Endothelial cell of umbilical vein (primary cell): Measurements from ENCODE around the gene UBR4. TPM values are rescaled to one million over a fixed set of nuclear protein-coding genes. Genes with fewer than 3 reads are reported as not detected.
A peak's percentile ranks its signal among the peaks of the same experiment; 100 is the strongest.
"Not testable (repeated sequence)": the region's sequence is repeated elsewhere in the genome, so short reads cannot be mapped to it uniquely, and the experiment has no call there.

Experiments
- BruUV-seq: library from RNA; stranded (reverse); fragments of 400-500 nt; replicated peaks from 2 replicates; lab custom pipeline; 2021; lab: Mats Ljungman, UMichigan
- CTCF ChIA-PET: fragments of 300-600, 350-600 bp; sonication (Branson Sonifier 250); formaldehyde crosslinking; loops from one replicate; lab custom pipeline; 2021; ENCODE audit warnings: antibody characterized with exemption, inconsistent platforms; lab: Charles Lee
- POLR2A ChIA-PET: fragments of 300-600, 350-600 bp; sonication (Branson Sonifier 250); formaldehyde crosslinking; loops from one replicate; lab custom pipeline; 2021; ENCODE audit warnings: antibody characterized with exemption, inconsistent platforms; lab: Charles Lee
- DNase-seq: peaks from one replicate; pipeline ENCODE4 v3.0.0-alpha.2; 2011; ENCODE audit warnings: low read depth, low spot score
- FAIRE-seq: peaks from 2 replicates; lab custom pipeline; 2011; peaks lifted over from hg19 to GRCh38; lab: Jason Lieb, UNC
- H2AFZ ChIP-seq: 2 replicates; pipeline ENCODE4 v1.6.0; 2012; ENCODE audit warnings: low read depth, low read length, control low read depth, inconsistent platforms
- H3K27ac ChIP-seq: 2 replicates; pipeline ENCODE4 v1.5.1; 2011; ENCODE audit warnings: low read depth, mild to moderate bottlenecking, control low read depth, low read length, moderate library complexity; ENCODE audit not compliant: insufficient read depth
- H3K27me3 ChIP-seq, 2 experiments: 2 replicates each; pipeline versions ENCODE4 v1.6.0 to v1.6.1; 2011; ENCODE audit warnings: low read length in 2 of 2, mixed read lengths in 1 of 2; ENCODE audit not compliant: control insufficient read depth in 2 of 2, insufficient read depth in 2 of 2
- H3K36me3 ChIP-seq, 2 experiments: 2 replicates in 1 of 2; 3 replicates in 1 of 2; pipeline ENCODE4 v1.5.1; 2011; ENCODE audit warnings: low read length in 2 of 2, mild to moderate bottlenecking in 1 of 2, moderate library complexity in 1 of 2; ENCODE audit not compliant: control insufficient read depth in 2 of 2, insufficient read depth in 2 of 2; ENCODE audit errors: extremely low read depth in 1 of 2
- H3K4me1 ChIP-seq: 3 replicates; pipeline ENCODE4 v1.5.1; 2011; ENCODE audit warnings: mild to moderate bottlenecking, low read length; ENCODE audit not compliant: control insufficient read depth, insufficient read depth; ENCODE audit errors: extremely low read depth
- H3K4me2 ChIP-seq: 2 replicates; pipeline ENCODE4 v1.6.1; 2011; ENCODE audit warnings: low read length, control low read depth, mixed read lengths; ENCODE audit not compliant: insufficient read depth
- H3K4me3 ChIP-seq, 3 experiments: fragments of 200-600 bp in 1 of 3; sonication (generic), shearing (Covaris generic) in 1 of 3; replicated peaks in 1 of 3; 2 replicates each; pipeline ENCODE4 v1.5.1; 2011 to 2016; ENCODE audit warnings: control low read depth in 3 of 3, low read length in 3 of 3, mild to moderate bottlenecking in 2 of 3, inconsistent platforms in 1 of 3, low read depth in 1 of 3, moderate library complexity in 1 of 3; ENCODE audit not compliant: insufficient read depth in 1 of 3
- H3K79me2 ChIP-seq: 2 replicates; pipeline ENCODE4 v1.6.0; 2012; ENCODE audit warnings: low read length, inconsistent platforms; ENCODE audit not compliant: control insufficient read depth, insufficient read depth
- H3K9ac ChIP-seq: replicated peaks from 2 replicates; pipeline ENCODE3; 2011; ENCODE audit warnings: low read length, control low read depth; ENCODE audit not compliant: insufficient read depth; ENCODE audit errors: extremely low read depth
- H3K9me1 ChIP-seq: replicated peaks from 3 replicates; pipeline ENCODE4 v1.6.0; 2011; ENCODE audit warnings: mild to moderate bottlenecking, low read length; ENCODE audit not compliant: control insufficient read depth, insufficient read depth; ENCODE audit errors: extremely low read depth
- H3K9me3 ChIP-seq: replicated peaks from 2 replicates; pipeline ENCODE4 v1.5.1; 2012; ENCODE audit warnings: low read length, inconsistent platforms; ENCODE audit not compliant: control insufficient read depth, insufficient read depth
- H4K20me1 ChIP-seq: replicated peaks from 2 replicates; pipeline ENCODE3; 2011; ENCODE audit warnings: mild to moderate bottlenecking, low read length; ENCODE audit not compliant: control insufficient read depth, insufficient read depth; ENCODE audit errors: extremely low read depth
- CTCF ChIP-seq, 2 donors: IDR thresholded peaks; 1 replicate in 1 of 2; 2 replicates in 1 of 2; pipeline ENCODE4 v1.5.1; 2011; ENCODE audit warnings: low read length in 2 of 2, mild to moderate bottlenecking in 2 of 2, moderate library complexity in 2 of 2, control low read depth in 1 of 2, inconsistent platforms in 1 of 2, low read depth in 1 of 2; ENCODE audit not compliant: insufficient read depth in 1 of 2; ENCODE audit errors: extremely low read depth in 1 of 2
- GATA2 ChIP-seq: IDR thresholded peaks from 2 replicates; pipeline ENCODE4 v1.7.0; 2011; ENCODE audit warnings: low read depth, mild to moderate bottlenecking, moderate library complexity, mixed read lengths, low read length; ENCODE audit not compliant: insufficient read length, insufficient read depth
- MYC ChIP-seq: IDR thresholded peaks from one replicate; pipeline ENCODE4 v1.6.1; 2011; ENCODE audit warnings: mild to moderate bottlenecking, low read depth, low read length
- POLR2A ChIP-seq: IDR thresholded peaks from 2 replicates; pipeline ENCODE4 v1.6.1; 2012; ENCODE audit warnings: low read depth, mild to moderate bottlenecking, control low read depth, low read length
- dilution Hi-C: fragments of 300-500 bp; cut with MboI; formaldehyde crosslinking; loops from one replicate; pipeline ENCODE4 v1.15.0; 2019; ENCODE audit warnings: low sequenced_read_pairs; ENCODE audit not compliant: extremely low pct_ligation_motif_present
- intact Hi-C: fragments of 100-400 bp; cut with micrococcal nuclease; formaldehyde crosslinking; loops from one replicate; pipeline ENCODE4 v1.10.0; 2022
- polyA plus RNA-seq, 4 experiments: library from polyadenylated mRNA; depleted of rRNA in 3 of 4; stranded (reverse) in 3 of 4; unstranded in 1 of 4; fragments of >200 nt; gene quantifications; 2 replicates each; pipeline versions ENCODE4 v1.2.1 to v1.2.3, GENCODE V29; 2011 to 2012; ENCODE audit warnings: missing spikeins in 1 of 4
- total RNA-seq: library from RNA; stranded (reverse); gene quantifications from 2 replicates; pipeline ENCODE4 v1.2.3, GENCODE V29; 2021

Gene UBR4
- total and polyA plus RNA-seq, 2 donors (not counting 3 experiments of a cell fraction or from before 2014, with no cell fraction given) = 125 to 150 TPM

- H3K9me1 ChIP-seq, H3K9me3 ChIP-seq, H3K27me3 ChIP-seq, H3K27ac ChIP-seq, DNase-seq, H3K9ac ChIP-seq, FAIRE-seq, H4K20me1 ChIP-seq, H3K79me2 ChIP-seq, H3K4me1 ChIP-seq, intact Hi-C loops, H2AFZ ChIP-seq, H3K4me2 ChIP-seq, H3K4me3 ChIP-seq, POLR2A ChIA-PET, BruUV-seq: not testable (repeated sequence)
- peaks cover 32 to 35% of the 10 kb centered on the region in 2 experiments for H3K36me3 ChIP-seq
- dilution Hi-C loops = loop anchor here (10.0 kb wide), 1 partner anchor 65 kb away; no protein-coding TSS in a partner anchor
- CTCF ChIA-PET = interaction anchor here (0.7 to 2.4 kb wide), 8 partner anchors 20 to 474 kb away, joined by 3 to 25 read pairs (median 4); no protein-coding TSS in a partner anchor
Observed at GRCh38 chr1:19180265-19180657, 29.8 kb downstream of the UBR4 start.

GRCh38 chr1:19179597-19180264 is 30.3 kb downstream of the UBR4 start:
- POLR2A ChIA-PET = interaction anchor here (0.6 kb wide), 1 partner anchor 28 kb away, joined by 3 read pairs; no protein-coding TSS in a partner anchor
- intact Hi-C loops (loop anchor here (1.0 kb wide), 2 partner anchors 62 to 474 kb away; no protein-coding TSS in a partner anchor), dilution Hi-C loops (loop anchor here (10.0 kb wide), 1 partner anchor 65 kb away; no protein-coding TSS in a partner anchor)
- no peaks in the 10 kb centered on the region for H3K4me1 ChIP-seq
- FAIRE-seq (no peak), DNase-seq (peak; percentile 39)
- H3K36me3 ChIP-seq = peaks cover 32 to 36% of the 10 kb centered on the region in 2 experiments
- no peaks in the 10 kb centered on the region for H3K9me3 ChIP-seq
- no TSS peak for BruUV-seq
- H3K9me1 ChIP-seq = no peaks in the 10 kb centered on the region
- no peaks in the 10 kb centered on the region for H4K20me1 ChIP-seq
- peaks cover 3% of the 10 kb centered on the region for H3K79me2 ChIP-seq
- no peak overlapping the region for H3K4me2 ChIP-seq
- H2AFZ ChIP-seq = no peak overlapping the region
- H3K9ac ChIP-seq = no peak overlapping the region
- H3K27me3 ChIP-seq = no peaks in the 10 kb centered on the region
- no peak overlapping the region for H3K27ac ChIP-seq
- no peak overlapping the region for H3K4me3 ChIP-seq
- CTCF ChIA-PET = interaction anchor here (0.7 to 2.4 kb wide), 10 partner anchors 9 to 474 kb away, joined by 3 to 25 read pairs (median 4); no protein-coding TSS in a partner anchor
- no peak for TF ChIP-seq GATA2
- TF ChIP-seq MYC = no peak
- peak in 1 of 2 donors; percentile 21 for TF ChIP-seq CTCF (IDR thresholded peaks at IDR 0.05; ENCODE audit: extremely low read depth in 1 of 2, insufficient read depth in 1 of 2, low read depth in 1 of 2, low read length in 2 of 2)
- TF ChIP-seq POLR2A = no peak
